OCI-LY7 (cell line): ENCODE results near the gene CHN1. TPM values are rescaled to one million over a fixed set of nuclear protein-coding genes. Genes with fewer than 3 reads are reported as not detected.

ENCODE experiments used
- BruUV-seq: library from RNA; stranded (reverse); fragments of 400-500 nt; replicated peaks from 2 replicates; lab custom pipeline; 2021; lab: Mats Ljungman, UMichigan
- CTCF ChIA-PET: fragments of 300-600 bp; sonication (Branson Sonifier 250); formaldehyde crosslinking; loops from one replicate; lab custom pipeline; 2022; ENCODE audit warnings: antibody characterized with exemption; ENCODE audit not compliant: unreplicated experiment; lab: Charles Lee
- POLR2A ChIA-PET: fragments of 300-600 bp; sonication (Branson Sonifier 250); formaldehyde crosslinking; loops from one replicate; lab custom pipeline; 2022; ENCODE audit warnings: antibody characterized with exemption; lab: Charles Lee
- DNase-seq: peaks from one replicate; pipeline ENCODE4 v3.0.0-alpha.2; 2015; ENCODE audit warnings: low spot score
- H2AFZ ChIP-seq: fragments of 200-600 bp; sonication (generic), shearing (Covaris generic); 2 replicates; pipeline ENCODE4 v1.6.1; 2014; ENCODE audit warnings: mild to moderate bottlenecking, antibody characterized with exemption, low read length, moderate library complexity
- H3K27ac ChIP-seq: fragments of 200-600 bp; sonication (generic); 2 replicates; pipeline ENCODE4 v1.5.1; 2014; ENCODE audit warnings: mixed run types, low read depth, mild to moderate bottlenecking, moderate library complexity, low read length, inconsistent platforms; ENCODE audit not compliant: poor library complexity, severe bottlenecking
- H3K36me3 ChIP-seq: fragments of 200-600 bp; sonication (generic); 2 replicates; pipeline ENCODE4 v1.6.1; 2014; ENCODE audit warnings: mild to moderate bottlenecking, antibody characterized with exemption, low read length, moderate library complexity, mixed read lengths; ENCODE audit not compliant: insufficient read depth
- H3K4me1 ChIP-seq: fragments of 200-600 bp; sonication (generic); 2 replicates; pipeline ENCODE4 v1.5.1; 2014; ENCODE audit warnings: mild to moderate bottlenecking, low read length; ENCODE audit not compliant: insufficient read depth, poor library complexity, severe bottlenecking
- H3K4me2 ChIP-seq: fragments of 200-600 bp; sonication (generic); 2 replicates; pipeline ENCODE4 v1.6.1; 2014; ENCODE audit warnings: mild to moderate bottlenecking, low read length
- H3K4me3 ChIP-seq: fragments of 200-600 bp; sonication (generic); 2 replicates; pipeline ENCODE4 v1.5.1; 2014; ENCODE audit warnings: mild to moderate bottlenecking, low read depth, low read length; ENCODE audit not compliant: poor library complexity, severe bottlenecking
- H3K79me2 ChIP-seq: fragments of 200-600 bp; sonication (generic); 2 replicates; pipeline ENCODE4 v1.6.1; 2016; ENCODE audit warnings: low read depth, mild to moderate bottlenecking, low read length, moderate library complexity, mixed read lengths; ENCODE audit not compliant: insufficient read depth
- H3K9me2 ChIP-seq: fragments of 200-600 bp; sonication (generic); 2 replicates; pipeline ENCODE4 v1.6.1; 2016; ENCODE audit warnings: mild to moderate bottlenecking, low read length, mixed read lengths; ENCODE audit not compliant: insufficient read depth
- H3K9me3 ChIP-seq: fragments of 200-600 bp; sonication (generic); 2 replicates; pipeline ENCODE4 v1.6.1; 2014; ENCODE audit warnings: mild to moderate bottlenecking, mixed run types, low read length, mixed read lengths
- H4K20me1 ChIP-seq: fragments of 200-600 bp; sonication (generic); 2 replicates; pipeline ENCODE4 v1.6.1; 2014; ENCODE audit warnings: mild to moderate bottlenecking, antibody characterized with exemption, low read length, moderate library complexity, mixed read lengths; ENCODE audit not compliant: insufficient read depth
- CTCF ChIP-seq: fragments of 200-600 bp; sonication (generic); conservative IDR thresholded peaks from 2 replicates; pipeline ENCODE4 v1.5.1; 2014; ENCODE audit warnings: mild to moderate bottlenecking, antibody characterized with exemption, low read length, moderate library complexity, mixed read lengths
- EZH2phosphoT487 ChIP-seq: fragments of 200-600 bp; sonication (generic); IDR thresholded peaks from 2 replicates; pipeline ENCODE4 v1.6.1; 2018; ENCODE audit warnings: low read depth, borderline replicate concordance, mild to moderate bottlenecking, mixed run types, antibody characterized with exemption, low read length, moderate library complexity, mixed read lengths
- intact Hi-C: fragments of 100-400 bp; cut with micrococcal nuclease; formaldehyde crosslinking; loops from one replicate; pipeline ENCODE4 v1.10.0; 2022; ENCODE audit not compliant: unreplicated experiment
- total RNA-seq, 2 experiments: library from RNA; depleted of rRNA in 1 of 2; stranded (reverse); fragments of >200 nt in 1 of 2; shearing (Covaris generic) in 1 of 2; gene quantifications; 2 replicates each; pipeline ENCODE4 v1.2.3, GENCODE V29; 2014 to 2022

Gene CHN1
- total RNA-seq, 2 experiments from 2014 or later = 0.44 TPM; not detected in 1

DNA sequence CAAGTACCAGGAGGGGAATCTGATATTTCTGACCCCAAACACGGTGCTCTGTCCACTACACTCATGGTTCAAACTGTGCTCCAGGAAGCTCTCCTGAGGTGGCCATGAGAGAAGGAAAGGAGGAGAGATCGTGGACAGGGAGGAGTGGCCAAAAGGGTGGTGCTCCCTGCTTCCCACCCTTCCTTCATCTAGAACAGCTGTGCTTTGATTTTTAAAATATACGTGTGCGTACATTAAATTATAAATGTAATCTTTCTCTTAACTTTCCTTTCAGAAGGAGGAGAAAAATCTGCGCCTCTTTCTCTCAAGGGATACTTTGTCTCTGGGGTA is 232.7 kb downstream of the CHN1 start:
- no TSS peak for BruUV-seq

DNA sequence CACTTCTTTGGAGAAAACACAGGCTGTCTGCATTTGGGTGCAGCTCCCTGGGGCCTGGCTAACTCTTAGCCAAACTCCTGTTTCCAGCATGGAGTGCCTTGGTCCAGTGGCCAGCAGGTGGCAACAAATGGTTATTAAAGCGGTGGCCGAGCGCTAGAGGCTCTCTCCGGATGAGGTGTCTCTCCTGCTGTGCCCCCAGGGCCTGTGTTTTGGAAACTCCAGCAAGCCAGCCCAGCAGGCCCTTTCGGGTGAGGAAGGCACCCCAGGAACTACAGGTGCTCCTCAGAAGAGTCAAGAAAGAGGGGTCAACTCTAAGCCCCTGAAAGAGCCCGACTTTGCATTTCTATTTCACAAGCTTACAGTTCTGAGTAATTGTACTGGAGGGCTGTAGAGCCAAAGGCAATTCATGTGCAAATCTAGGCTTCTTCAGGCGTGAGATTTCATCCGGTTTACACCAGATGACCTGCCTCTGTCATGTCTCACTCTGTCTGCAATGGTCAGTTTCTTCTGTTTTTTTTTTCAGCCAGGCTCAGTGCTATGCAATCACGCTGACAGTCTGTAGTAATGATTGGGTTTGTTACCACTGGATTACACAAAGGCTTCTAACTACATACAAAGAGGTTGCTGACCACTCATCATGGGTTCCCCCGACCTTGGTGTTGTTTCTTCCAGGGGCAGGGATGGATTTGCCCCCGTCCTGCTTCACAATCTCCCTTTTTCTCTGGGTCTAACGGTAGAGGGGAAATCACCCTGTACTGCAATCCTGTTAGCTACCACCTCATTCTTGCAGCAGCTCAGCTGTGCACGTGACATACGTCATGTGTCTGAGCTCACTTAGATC is 233.3 kb downstream of the CHN1 start:
- BruUV-seq = no TSS peak
- Histone ChIP-seq H4K20me1 (no peaks in the 10 kb centered on the region), H3K4me1 (no peaks in the 10 kb centered on the region), H3K36me3 (no peaks in the 10 kb centered on the region), H3K4me3 (no peak overlapping the region), H3K9me3 (no peaks in the 10 kb centered on the region), H3K79me2 (no peaks in the 10 kb centered on the region), H3K27ac (no peak overlapping the region), H3K9me2 (no peaks in the 10 kb centered on the region; the same call in 1 of the 2 replicates), H2AFZ (peak overlapping the region; percentile 10; the same call in 1 of the 2 replicates), H3K4me2 (no peak overlapping the region; the same call in 1 of the 2 replicates)
- POLR2A ChIA-PET = interaction anchor here (0.7 kb wide), 1 partner anchor 64 kb away, joined by 3 read pairs; no protein-coding TSS in a partner anchor
- DNase-seq = peak; percentile 21
- CTCF ChIA-PET = interaction anchor here (1.2 kb wide), 1 partner anchor 22 kb away, joined by 3 read pairs; no protein-coding TSS in a partner anchor
- no peak for TF ChIP-seq EZH2phosphoT487
- TF ChIP-seq CTCF = peak; percentile 67
- intact Hi-C loops = loop anchor here (10.0 kb wide), 1 partner anchor 233 kb away; the partner anchor contains the start of gene CHN1

More for the DNA sequence above, 232.7 kb downstream of the CHN1 start:
- Histone ChIP-seq H3K27ac (no peak overlapping the region), H3K9me3 (no peaks in the 10 kb centered on the region), H3K4me1 (no peaks in the 10 kb centered on the region), H3K79me2 (no peaks in the 10 kb centered on the region), H3K4me2 (no peak overlapping the region; the same call in 1 of the 2 replicates), H2AFZ (no peak overlapping the region; the same call in 1 of the 2 replicates), H4K20me1 (no peaks in the 10 kb centered on the region), H3K36me3 (no peaks in the 10 kb centered on the region), H3K4me3 (no peak overlapping the region), H3K9me2 (no peaks in the 10 kb centered on the region; the same call in 1 of the 2 replicates)
- no peak for TF ChIP-seq CTCF
- no peak for TF ChIP-seq EZH2phosphoT487
- ChIA-PET POLR2A (interaction anchor here (0.7 kb wide), 1 partner anchor 63 kb away, joined by 3 read pairs; no protein-coding TSS in a partner anchor), CTCF (no interaction called here)
- DNase-seq = no peak
- intact Hi-C loops = loop anchor here (10.0 kb wide), 1 partner anchor 232 kb away; the partner anchor contains the start of gene CHN1
